Activated T-helper 1 cell treated with anti-CD3 and anti-CD28 coated beads, Interleukin-12 subunit alpha, Interleukin-12 subunit beta, Interleukin-2, Interleukin-4 antibody, amounts not matched to agents 30 ng/mL and 10 ng/mL and 1 ng/mL, durations not matched to agents 14 hours and 24 hours and 36 hours (primary cell): ENCODE data around the gene LRRC4B. TPM values are rescaled to one million over a fixed set of nuclear protein-coding genes. Genes with fewer than 3 reads are reported as not detected.

Experiments
- DNase-seq: peaks from one replicate; pipeline ENCODE4 v3.0.0; 2021; ENCODE audit warnings: low spot score
- H3K27ac Mint-ChIP-seq: one replicate; pipeline ENCODE4 v1.8.0; 2021; ENCODE audit warnings: mild to moderate bottlenecking, mixed read lengths
- H3K27me3 Mint-ChIP-seq: one replicate; pipeline ENCODE4 v1.8.0; 2022; ENCODE audit warnings: mild to moderate bottlenecking, moderate library complexity, mixed read lengths; ENCODE audit not compliant: insufficient read depth
- H3K36me3 Mint-ChIP-seq: one replicate; pipeline ENCODE4 v1.8.0; 2021; ENCODE audit warnings: low read depth, mixed read lengths
- H3K4me1 Mint-ChIP-seq: one replicate; pipeline ENCODE4 v1.8.0; 2021; ENCODE audit warnings: low read depth, mixed read lengths
- H3K4me3 Mint-ChIP-seq: one replicate; pipeline ENCODE4 v1.8.0; 2021; ENCODE audit warnings: mild to moderate bottlenecking, moderate library complexity, mixed read lengths
- H3K9me3 Mint-ChIP-seq: one replicate; pipeline ENCODE4 v1.8.0; 2021; ENCODE audit warnings: mixed read lengths
- intact Hi-C: fragments of 100-400 bp; cut with micrococcal nuclease; formaldehyde crosslinking; loops from one replicate; pipeline ENCODE4 v1.15.1; 2024
- total RNA-seq: library from RNA; stranded (reverse); gene quantifications from 2 replicates; pipeline ENCODE4 v1.2.3, GENCODE V29; 2022

The LRRC4B gene
- total RNA-seq, 1 donor from 2014 or later, result 0.05 TPM

- Mint-ChIP-seq H3K9me3 (no peaks in the 10 kb centered on the region), H3K4me1 (peaks cover 18% of the 10 kb centered on the region), H3K27me3 (peaks cover 3% of the 10 kb centered on the region), H3K27ac (peak overlapping the region; percentile 72), H3K4me3 (peak overlapping the region; percentile 69), H3K36me3 (peaks cover 12% of the 10 kb centered on the region)
- DNase-seq, result no peak
- intact Hi-C loops, result no loop called here
Measured at GRCh38 chr19:50509366-50509765, 58.9 kb downstream of the LRRC4B start.

DNA sequence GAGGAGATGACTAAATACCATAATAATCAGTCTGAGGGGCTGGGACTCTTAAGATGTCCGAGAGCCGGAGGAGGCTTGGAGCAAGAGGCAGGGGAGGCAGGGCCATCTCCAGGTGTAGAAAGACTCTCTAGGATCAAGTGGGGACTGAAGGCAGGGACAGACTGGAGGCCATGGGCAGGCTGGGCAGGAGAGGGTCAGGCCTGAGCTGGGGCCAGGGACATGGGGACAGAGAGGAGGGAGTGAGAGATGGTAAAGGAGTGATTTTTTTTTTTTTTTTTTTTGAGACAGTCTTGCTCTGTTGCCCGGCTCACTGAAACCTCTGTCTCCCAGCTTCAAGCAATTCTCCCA lies 59.4 kb downstream of the LRRC4B start:
- intact Hi-C loops, result no loop called here
- peaks cover 12% of the 10 kb centered on the region for H3K36me3 Mint-ChIP-seq
- peaks cover 3% of the 10 kb centered on the region for H3K27me3 Mint-ChIP-seq
- H3K9me3 Mint-ChIP-seq, result no peaks in the 10 kb centered on the region
- H3K27ac Mint-ChIP-seq, result peak overlapping the region; percentile 83
- H3K4me1 Mint-ChIP-seq, result peaks cover 18% of the 10 kb centered on the region
- DNase-seq, result no peak
- peak overlapping the region; percentile 68 for H3K4me3 Mint-ChIP-seq

- H3K27ac Mint-ChIP-seq, result no peak overlapping the region
- peaks cover 12% of the 10 kb centered on the region for H3K36me3 Mint-ChIP-seq
- no peaks in the 10 kb centered on the region for H3K9me3 Mint-ChIP-seq
- no peaks in the 10 kb centered on the region for H3K27me3 Mint-ChIP-seq
- intact Hi-C loops, result no loop called here
- no peak for DNase-seq
- peaks cover 18% of the 10 kb centered on the region for H3K4me1 Mint-ChIP-seq
- H3K4me3 Mint-ChIP-seq, result no peak overlapping the region
Measured at GRCh38 chr19:50507376-50507775, 60.9 kb downstream of the LRRC4B start.

GRCh38 chr19:50506700-50507099 lies 61.5 kb downstream of the LRRC4B start:
- DNase-seq, result no peak
- no peaks in the 10 kb centered on the region for H3K9me3 Mint-ChIP-seq
- H3K27me3 Mint-ChIP-seq, result no peaks in the 10 kb centered on the region
- H3K36me3 Mint-ChIP-seq, result peaks cover 12% of the 10 kb centered on the region
- H3K27ac Mint-ChIP-seq, result no peak overlapping the region
- H3K4me3 Mint-ChIP-seq, result no peak overlapping the region
- H3K4me1 Mint-ChIP-seq, result peaks cover 17% of the 10 kb centered on the region
- intact Hi-C loops, result no loop called here

DNA sequence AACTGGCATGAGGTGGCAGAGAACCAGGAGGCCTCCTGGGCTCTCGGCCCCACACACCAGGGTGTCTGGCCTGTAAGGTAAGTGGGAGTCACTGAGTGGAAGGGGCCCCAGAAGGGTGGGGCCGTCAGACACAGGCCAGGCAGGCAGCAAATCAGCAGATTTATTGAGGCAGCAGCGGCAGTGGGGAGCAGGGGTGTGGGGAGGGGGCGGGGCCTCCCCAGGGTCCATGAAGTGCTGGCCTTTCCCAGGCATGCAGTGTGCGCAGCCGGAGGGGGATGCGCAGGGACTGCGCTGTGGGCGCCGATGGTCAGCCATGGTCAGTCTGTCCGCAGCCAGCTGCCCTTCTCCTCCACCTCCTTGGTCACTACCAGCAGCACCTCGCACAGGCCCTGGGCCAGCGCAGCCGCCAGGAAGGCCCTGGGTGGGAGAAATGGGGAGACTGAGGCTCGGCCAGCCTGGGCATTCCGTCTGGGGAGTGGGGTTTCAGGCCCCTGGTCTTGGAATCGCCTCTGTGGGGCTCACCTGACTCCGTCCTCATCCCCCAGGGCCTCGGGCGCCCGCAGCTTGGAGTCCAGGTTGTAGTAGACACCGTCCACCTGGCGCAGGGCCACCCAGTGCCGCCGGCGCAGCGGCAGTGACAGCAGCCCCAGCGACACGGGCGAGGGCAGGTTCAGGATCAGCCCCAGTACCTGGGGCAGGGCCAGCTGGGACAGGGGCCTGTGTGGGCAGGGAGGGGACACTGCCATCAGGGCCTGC lies 62.2 kb downstream of the LRRC4B start:
- intact Hi-C loops, result no loop called here
- Mint-ChIP-seq H3K36me3 (peaks cover 12% of the 10 kb centered on the region), H3K27ac (no peak overlapping the region), H3K4me3 (no peak overlapping the region), H3K27me3 (no peaks in the 10 kb centered on the region), H3K4me1 (peaks cover 11% of the 10 kb centered on the region), H3K9me3 (no peaks in the 10 kb centered on the region)
- no peak for DNase-seq

GRCh38 chr19:50501568-50502475 lies 66.4 kb downstream of the LRRC4B start:
- H3K4me1 Mint-ChIP-seq, result no peaks in the 10 kb centered on the region
- peaks cover 1% of the 10 kb centered on the region for H3K36me3 Mint-ChIP-seq
- H3K4me3 Mint-ChIP-seq, result no peak overlapping the region
- no peaks in the 10 kb centered on the region for H3K27me3 Mint-ChIP-seq
- H3K9me3 Mint-ChIP-seq, result no peaks in the 10 kb centered on the region
- H3K27ac Mint-ChIP-seq, result no peak overlapping the region
- no peak for DNase-seq
- intact Hi-C loops, result no loop called here

GRCh38 chr19:50501186-50501567 lies 67.1 kb downstream of the LRRC4B start:
- no peak overlapping the region for H3K4me3 Mint-ChIP-seq
- H3K9me3 Mint-ChIP-seq, result no peaks in the 10 kb centered on the region
- H3K36me3 Mint-ChIP-seq, result no peaks in the 10 kb centered on the region
- no peaks in the 10 kb centered on the region for H3K4me1 Mint-ChIP-seq
- no peak overlapping the region for H3K27ac Mint-ChIP-seq
- intact Hi-C loops, result no loop called here
- no peaks in the 10 kb centered on the region for H3K27me3 Mint-ChIP-seq
- DNase-seq, result no peak

DNA sequence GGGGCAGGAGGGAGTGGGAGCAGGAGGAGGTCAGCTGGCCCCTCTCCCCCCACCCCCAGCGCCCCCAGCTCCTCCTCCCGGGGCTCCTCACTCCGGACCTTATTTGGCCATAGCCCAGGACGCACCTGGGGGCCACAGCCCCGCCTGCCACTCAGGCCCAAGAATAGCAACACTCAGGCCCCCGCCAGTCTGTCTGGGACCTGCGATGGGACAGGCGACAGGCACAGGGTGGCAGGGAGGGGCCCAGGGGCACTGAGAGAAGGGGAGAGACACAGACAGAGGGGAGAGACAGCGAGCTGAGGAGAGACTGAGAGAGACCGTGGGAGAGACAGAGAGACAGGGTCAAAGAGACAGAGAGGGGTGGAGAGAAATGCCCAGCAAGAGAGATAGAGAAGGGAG lies 67.5 kb downstream of the LRRC4B start:
- DNase-seq, result no peak
- Mint-ChIP-seq H3K36me3 (no peaks in the 10 kb centered on the region), H3K4me1 (no peaks in the 10 kb centered on the region), H3K27ac (no peak overlapping the region), H3K4me3 (no peak overlapping the region), H3K9me3 (no peaks in the 10 kb centered on the region), H3K27me3 (no peaks in the 10 kb centered on the region)
- intact Hi-C loops, result no loop called here

DNA sequence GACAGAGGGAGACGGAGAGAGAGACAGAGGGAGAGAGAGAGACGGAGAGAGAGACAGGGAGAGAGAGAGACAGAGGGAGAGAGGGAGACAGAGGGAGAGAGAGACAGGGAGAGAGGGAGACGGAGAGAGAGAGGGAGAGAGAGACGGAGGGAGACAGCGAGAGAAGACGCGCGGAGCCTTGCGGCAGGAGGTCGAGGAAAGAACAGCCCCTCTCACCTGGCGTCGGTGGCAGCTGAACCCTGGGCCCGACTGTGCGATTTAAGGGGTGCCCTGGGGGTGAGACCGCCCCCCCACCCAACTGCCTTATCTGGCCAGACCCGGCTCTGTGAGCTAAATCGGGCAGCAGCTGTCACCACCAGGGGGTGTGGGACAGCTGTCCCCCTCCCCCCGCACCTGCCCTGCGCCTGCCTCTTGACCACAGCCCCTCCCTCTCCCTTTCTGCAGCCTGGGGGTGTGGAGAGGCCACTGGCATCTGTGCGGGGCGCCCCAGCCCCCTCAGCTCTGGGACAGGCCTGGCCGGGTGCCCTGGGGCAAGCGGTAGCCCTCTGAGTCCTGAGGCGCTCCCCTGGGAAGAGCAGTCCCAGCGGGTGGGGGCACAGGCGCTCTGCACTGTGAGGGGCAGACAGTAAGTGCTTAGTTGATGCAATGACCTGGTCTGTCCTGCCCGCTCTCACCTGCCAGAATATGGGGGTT lies 68.0 kb downstream of the LRRC4B start:
- intact Hi-C loops, result no loop called here
- no peaks in the 10 kb centered on the region for H3K9me3 Mint-ChIP-seq
- H3K36me3 Mint-ChIP-seq, result no peaks in the 10 kb centered on the region
- no peak for DNase-seq
- H3K4me1 Mint-ChIP-seq, result no peaks in the 10 kb centered on the region
- H3K27ac Mint-ChIP-seq, result no peak overlapping the region
- H3K27me3 Mint-ChIP-seq, result no peaks in the 10 kb centered on the region
- H3K4me3 Mint-ChIP-seq, result no peak overlapping the region

- Mint-ChIP-seq H3K27me3 (no peaks in the 10 kb centered on the region), H3K27ac (no peak overlapping the region), H3K4me1 (no peaks in the 10 kb centered on the region), H3K9me3 (no peaks in the 10 kb centered on the region), H3K4me3 (no peak overlapping the region), H3K36me3 (no peaks in the 10 kb centered on the region)
- intact Hi-C loops, result no loop called here
- DNase-seq, result no peak
Measured at GRCh38 chr19:50498219-50499056, 69.8 kb downstream of the LRRC4B start.

DNA sequence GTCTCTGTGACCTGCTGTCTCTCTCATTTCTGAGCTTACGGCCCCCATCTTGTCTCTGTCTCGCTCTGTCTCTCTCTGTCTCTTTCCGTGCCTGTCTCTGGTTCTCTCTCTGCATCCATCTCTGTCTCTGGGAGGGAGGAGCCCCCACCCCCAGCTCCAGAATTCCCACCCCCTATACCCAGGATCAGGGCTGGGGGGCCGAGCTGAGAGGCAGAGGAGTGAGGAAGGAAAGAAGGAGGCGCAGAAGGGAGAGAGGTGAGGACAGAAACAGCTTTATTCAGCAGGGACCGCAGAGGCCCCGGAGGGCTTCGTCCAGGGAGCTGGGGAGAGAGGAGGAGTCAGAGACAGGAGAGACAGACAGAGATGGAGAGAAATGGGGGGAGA lies 71.2 kb downstream of the LRRC4B start:
- Mint-ChIP-seq H3K4me1 (peaks cover 5% of the 10 kb centered on the region), H3K36me3 (no peaks in the 10 kb centered on the region), H3K27me3 (no peaks in the 10 kb centered on the region), H3K27ac (no peak overlapping the region), H3K4me3 (no peak overlapping the region), H3K9me3 (no peaks in the 10 kb centered on the region)
- intact Hi-C loops, result no loop called here
- DNase-seq, result no peak

DNA sequence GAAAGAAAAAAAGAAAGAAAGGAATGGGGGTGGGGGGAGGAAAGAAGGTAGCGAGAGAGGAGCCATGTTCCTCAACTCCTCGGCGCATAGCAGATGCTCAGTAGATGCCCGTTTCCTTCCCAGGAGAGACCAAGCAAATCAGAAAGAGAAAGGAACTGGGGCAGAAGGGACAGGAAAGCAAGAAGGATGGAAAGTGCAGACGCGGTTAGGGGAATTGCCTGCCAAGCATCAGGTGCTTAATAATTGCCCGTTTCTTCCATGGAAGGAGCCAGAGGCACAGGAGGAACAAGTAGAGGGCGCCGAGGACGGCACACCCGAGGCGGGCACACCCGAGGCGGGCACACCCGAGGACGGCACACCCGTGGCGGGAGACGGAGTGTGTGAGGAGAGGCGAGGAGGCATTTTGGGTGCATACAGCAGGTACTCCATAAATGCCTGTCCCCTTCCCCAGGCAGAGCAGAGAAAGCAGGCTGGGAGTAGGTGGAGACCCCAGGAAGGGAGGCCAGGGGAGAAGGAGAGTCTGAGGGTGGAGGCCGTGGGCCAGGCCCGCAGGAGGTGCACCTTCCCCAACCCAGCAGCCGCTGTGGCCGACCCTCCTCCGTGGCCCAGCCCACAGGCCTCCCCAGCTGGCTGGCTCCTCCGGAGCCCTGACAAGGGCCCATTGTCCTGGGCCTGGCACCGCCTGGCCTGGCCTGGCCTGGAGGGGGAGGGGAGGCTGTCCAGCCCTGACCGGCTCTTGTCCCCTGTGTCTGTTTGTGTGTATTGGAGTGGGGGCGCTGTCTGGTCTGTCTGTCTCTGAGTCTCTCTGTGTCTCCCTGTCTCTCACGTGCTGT lies 71.8 kb downstream of the LRRC4B start:
- Mint-ChIP-seq H3K4me3 (no peak overlapping the region), H3K4me1 (peaks cover 11% of the 10 kb centered on the region), H3K36me3 (no peaks in the 10 kb centered on the region), H3K27me3 (no peaks in the 10 kb centered on the region), H3K9me3 (no peaks in the 10 kb centered on the region), H3K27ac (no peak overlapping the region)
- no peak for DNase-seq
- intact Hi-C loops, result no loop called here
